ENCODE results near the gene PTPRC. TPM values are rescaled to one million over a fixed set of nuclear protein-coding genes. Genes with fewer than 3 reads are reported as not detected.

PTPRC gene
- total RNA-seq, 3 donors from 2014 or later (not counting 1 experiment from before 2014, with no cell fraction given): 1,142 to 1,334 (median 1,200) TPM

GRCh38 chr1:198643808-198644207 lies 5.0 kb downstream of the PTPRC start:
- peak overlapping the region; percentile 90 for H3K27ac Mint-ChIP-seq
- no peaks in the 10 kb centered on the region for H3K27me3 Mint-ChIP-seq (ENCODE audit: low read depth in 2 of 2)
- no peaks in the 10 kb centered on the region for H3K9me3 ChIP-seq (ENCODE audit: control insufficient read depth, insufficient read depth, low read length)
- H3K4me3 ChIP-seq (ENCODE audit: low read length): peak overlapping the region; percentile 99
- peak overlapping the region; percentile 98 for H3K4me3 Mint-ChIP-seq
- intact Hi-C loops (cut with micrococcal nuclease): loop anchor here (1.0 to 5.0 kb wide), 3 partner anchors 8 to 87 kb away; no protein-coding TSS in a partner anchor
- peaks cover 8% of the 10 kb centered on the region for H3K4me1 ChIP-seq (ENCODE audit: control insufficient read depth, insufficient read depth, low read length)
- ATAC-seq: peak in 1 of 3 donors; percentile 6
- H3K36me3 Mint-ChIP-seq: peaks cover 36% of the 10 kb centered on the region
- 13% methylated on average over 1 of the region's 1 CpG for WGBS (ENCODE audit: insufficient coverage)
- no peak for TF ChIP-seq CTCF (IDR thresholded peaks at IDR 0.05)
- H3K36me3 ChIP-seq (ENCODE audit: control insufficient read depth, insufficient read depth, low read length): peaks cover 74% of the 10 kb centered on the region
- no peak for DNase-seq
- no peaks in the 10 kb centered on the region for H3K9me3 Mint-ChIP-seq
- H3K27ac ChIP-seq (ENCODE audit: low read length): peak overlapping the region; percentile 80
- no peaks in the 10 kb centered on the region for H3K27me3 ChIP-seq (ENCODE audit: control insufficient read depth, insufficient read depth, low read length)
- peaks cover 44 to 48% of the 10 kb centered on the region in 2 donors for H3K4me1 Mint-ChIP-seq

- ATAC-seq (peak in 1 of 3 donors; percentile 5), DNase-seq (no peak)
- Histone ChIP-seq H3K27me3 (ENCODE audit: control insufficient read depth, insufficient read depth, low read length) (no peaks in the 10 kb centered on the region), H3K36me3 (ENCODE audit: control insufficient read depth, insufficient read depth, low read length) (peaks cover 83% of the 10 kb centered on the region), H3K4me1 (ENCODE audit: control insufficient read depth, insufficient read depth, low read length) (peaks cover 14% of the 10 kb centered on the region), H3K9me3 (ENCODE audit: control insufficient read depth, insufficient read depth, low read length) (no peaks in the 10 kb centered on the region), H3K27ac (ENCODE audit: low read length) (peak overlapping the region; percentile 4), H3K4me3 (ENCODE audit: low read length) (no peak overlapping the region)
- no peak for TF ChIP-seq CTCF (IDR thresholded peaks at IDR 0.05)
- H3K4me3 Mint-ChIP-seq: peak overlapping the region; percentile 88
- H3K9me3 Mint-ChIP-seq: no peaks in the 10 kb centered on the region
- intact Hi-C loops (cut with micrococcal nuclease): no loop called here
- peaks cover 44% of the 10 kb centered on the region for H3K36me3 Mint-ChIP-seq
- 20% methylated on average over 1 of the region's 1 CpG for WGBS (ENCODE audit: insufficient coverage)
- H3K27me3 Mint-ChIP-seq (ENCODE audit: low read depth in 2 of 2): no peaks in the 10 kb centered on the region
- peaks cover 71 to 79% of the 10 kb centered on the region in 2 donors for H3K4me1 Mint-ChIP-seq
- peak overlapping the region; percentile 90 for H3K27ac Mint-ChIP-seq
These were observed 8.2 kb downstream of the PTPRC start for GRCh38 chr1:198647055-198647454.

- Mint-ChIP-seq H3K4me3 (peak overlapping the region; percentile 81), H3K27me3 (ENCODE audit: low read depth in 2 of 2) (no peaks in the 10 kb centered on the region), H3K27ac (peak overlapping the region; percentile 86 to 90), H3K9me3 (no peaks in the 10 kb centered on the region), H3K4me1 (peaks cover 66 to 73% of the 10 kb centered on the region in 2 donors), H3K36me3 (peaks cover 29% of the 10 kb centered on the region)
- no peak for TF ChIP-seq CTCF (IDR thresholded peaks at IDR 0.05)
- Histone ChIP-seq H3K27ac (ENCODE audit: low read length) (peak overlapping the region; percentile 61), H3K4me3 (ENCODE audit: low read length) (no peak overlapping the region), H3K9me3 (ENCODE audit: control insufficient read depth, insufficient read depth, low read length) (no peaks in the 10 kb centered on the region), H3K4me1 (ENCODE audit: control insufficient read depth, insufficient read depth, low read length) (peaks cover 14% of the 10 kb centered on the region), H3K36me3 (ENCODE audit: control insufficient read depth, insufficient read depth, low read length) (peaks cover 80% of the 10 kb centered on the region), H3K27me3 (ENCODE audit: control insufficient read depth, insufficient read depth, low read length) (no peaks in the 10 kb centered on the region)
- DNase-seq (no peak), ATAC-seq (no peak)
- intact Hi-C loops (cut with micrococcal nuclease): no loop called here
These were observed 9.8 kb downstream of the PTPRC start for GRCh38 chr1:198648592-198648991.

Measured in natural killer cell (primary cell).